ENCODE data around the gene VPS13C. TPM values are rescaled to one million over a fixed set of nuclear protein-coding genes. Genes with fewer than 3 reads are reported as not detected.

The VPS13C gene
- total and polyA plus RNA-seq, 2 experiments from 2014 or later, result 10.2 to 20.5 TPM

- Histone ChIP-seq H3K4me1 (ENCODE audit: insufficient read depth) (no peaks in the 10 kb centered on the region), H3K4me2 (no peak overlapping the region), H3K27ac (ENCODE audit: low read depth) (no peak overlapping the region), H3K4me3 (no peak overlapping the region), H4K20me1 (replicated peaks; ENCODE audit: insufficient read depth) (no peaks in the 10 kb centered on the region), H3K79me2 (replicated peaks; ENCODE audit: insufficient read depth) (no peaks in the 10 kb centered on the region), H3F3A (replicated peaks; ENCODE audit: low read depth) (no peaks in the 10 kb centered on the region), H3K27me3 (ENCODE audit: insufficient read depth) (no peaks in the 10 kb centered on the region), H2AFZ (no peak overlapping the region), H3K9me2 (ENCODE audit: insufficient read depth) (no peaks in the 10 kb centered on the region), H3K36me3 (ENCODE audit: insufficient read depth) (no peaks in the 10 kb centered on the region)
- Mint-ChIP-seq H3K36me3 (ENCODE audit: low read depth) (peaks cover 11% of the 10 kb centered on the region), H3K4me3 (no peak overlapping the region), H3K9me3 (peaks cover 13% of the 10 kb centered on the region), H3K27ac (no peak overlapping the region), H3K27me3 (ENCODE audit: insufficient read depth, low read depth, poor library complexity) (no peaks in the 10 kb centered on the region), H3K4me1 (peaks cover 11% of the 10 kb centered on the region; the same call in 2 of the 3 replicates)
- DNase-seq (ENCODE audit: low spot score) (no peak), ATAC-seq (no peak)
- TF ChIP-seq NANOG (IDR thresholded peaks at IDR 0.05; ENCODE audit: borderline replicate concordance), result no peak
- TF ChIP-seq CTCF (conservative IDR thresholded peaks at IDR 0.05; ENCODE audit: low read depth in 2 of 2), result no peak
Measured at GRCh38 chr15:62087671-62088352, 27.6 kb upstream of the VPS13C start.

- no peaks in the 10 kb centered on the region for H3K36me3 ChIP-seq (ENCODE audit: insufficient read depth)
- DNase-seq (ENCODE audit: low spot score), result no peak
- no peaks in the 10 kb centered on the region for H3K9me2 ChIP-seq (ENCODE audit: insufficient read depth)
- H3K27ac ChIP-seq (ENCODE audit: low read depth), result no peak overlapping the region
- no peaks in the 10 kb centered on the region for H3K4me1 ChIP-seq (ENCODE audit: insufficient read depth)
- ATAC-seq, result no peak
- no peak overlapping the region for H2AFZ ChIP-seq
- Mint-ChIP-seq H3K27ac (no peak overlapping the region; the same call in 1 of the 2 replicates), H3K36me3 (ENCODE audit: low read depth) (peaks cover 11% of the 10 kb centered on the region), H3K4me1 (peaks cover 11% of the 10 kb centered on the region; the same call in 2 of the 3 replicates), H3K4me3 (no peak overlapping the region), H3K27me3 (ENCODE audit: insufficient read depth, low read depth, poor library complexity) (no peaks in the 10 kb centered on the region), H3K9me3 (peaks cover 13% of the 10 kb centered on the region)
- no peak overlapping the region for H3K4me2 ChIP-seq
- H3K27me3 ChIP-seq (ENCODE audit: insufficient read depth), result no peaks in the 10 kb centered on the region
- no peak for TF ChIP-seq REST (IDR thresholded peaks at IDR 0.05; ENCODE audit: unreplicated experiment)
- no peak for TF ChIP-seq STAT1 (IDR thresholded peaks at IDR 0.05; ENCODE audit: unreplicated experiment)
- no peak for TF ChIP-seq ZNF331 (CRISPR knock-in tag; IDR thresholded peaks at IDR 0.05; ENCODE audit: low read depth)
- TF ChIP-seq EZH2phosphoT487 (IDR thresholded peaks at IDR 0.05; ENCODE audit: unreplicated experiment), result no peak
- TF ChIP-seq EZH2 (IDR thresholded peaks at IDR 0.05; ENCODE audit: low read depth, unreplicated experiment), result no peak
- no peak for TF ChIP-seq ZNF462 (CRISPR knock-in tag; IDR thresholded peaks at IDR 0.05)
- TF ChIP-seq JUNB (IDR thresholded peaks at IDR 0.05; ENCODE audit: unreplicated experiment), result no peak
- no peaks in the 10 kb centered on the region for H3K79me2 ChIP-seq (replicated peaks; ENCODE audit: insufficient read depth)
- H4K20me1 ChIP-seq (replicated peaks; ENCODE audit: insufficient read depth), result no peaks in the 10 kb centered on the region
- H3F3A ChIP-seq (replicated peaks; ENCODE audit: low read depth), result no peaks in the 10 kb centered on the region
- no peak overlapping the region for H3K4me3 ChIP-seq
Measured at GRCh38 chr15:62085740-62086139, 25.5 kb upstream of the VPS13C start.

Measured in GM23338 (cell line).